DND-41 (cell line): Measurements from ENCODE around the gene PFDN2.

ENCODE experiments used
- ATAC-seq: fragments of 200-7000 bp; cut with Tn5 transposase; 3 replicates; pipeline ENCODE4 v1.9.1; 2021; ENCODE audit warnings: low read depth; ENCODE audit not compliant: insufficient read depth
- DNase-seq: peaks from one replicate; pipeline ENCODE4 v3.0.0-alpha.2; 2020
- H2AFZ ChIP-seq: 2 replicates; pipeline ENCODE4 v1.6.0; 2012; ENCODE audit warnings: low read depth, low read length
- H3K27ac ChIP-seq: 2 replicates; pipeline ENCODE4 v1.5.1; 2012; ENCODE audit warnings: low read length, inconsistent platforms
- H3K27me3 ChIP-seq: fragments of 200-600 bp; sonication (generic); 2 replicates; pipeline ENCODE4 v1.6.0; 2012; ENCODE audit warnings: low read length, mild to moderate bottlenecking, inconsistent platforms; ENCODE audit not compliant: insufficient read depth, poor library complexity
- H3K36me3 ChIP-seq: 2 replicates; pipeline ENCODE4 v1.5.1; 2012; ENCODE audit warnings: low read length, inconsistent platforms; ENCODE audit not compliant: insufficient read depth
- H3K4me1 ChIP-seq: 2 replicates; pipeline ENCODE4 v1.5.1; 2012; ENCODE audit warnings: mild to moderate bottlenecking, low read length; ENCODE audit not compliant: insufficient read depth
- H3K4me2 ChIP-seq: 2 replicates; pipeline ENCODE4 v1.6.0; 2012; ENCODE audit warnings: mild to moderate bottlenecking, moderate library complexity, low read length, inconsistent platforms; ENCODE audit not compliant: insufficient read depth
- H3K4me3 ChIP-seq, 2 experiments: fragments of 200-600 bp in 1 of 2; shearing (Covaris generic) in 1 of 2; 2 replicates each; pipeline ENCODE4 v1.5.1; 2012 to 2016; ENCODE audit warnings: inconsistent platforms in 2 of 2, low read length in 2 of 2, mild to moderate bottlenecking in 2 of 2, low read depth in 1 of 2, moderate library complexity in 1 of 2
- H3K79me2 ChIP-seq: 2 replicates; pipeline ENCODE4 v1.6.0; 2012; ENCODE audit warnings: low read length, inconsistent platforms; ENCODE audit not compliant: insufficient read depth
- H3K9ac ChIP-seq: 2 replicates; pipeline ENCODE4 v1.6.0; 2012; ENCODE audit warnings: low read depth, mild to moderate bottlenecking, inconsistent platforms, low read length, moderate library complexity
- H3K9me3 ChIP-seq: 2 replicates; pipeline ENCODE4 v1.5.1; 2012; ENCODE audit warnings: low read length, moderate library complexity, mild to moderate bottlenecking, inconsistent platforms; ENCODE audit not compliant: insufficient read depth, severe bottlenecking
- H4K20me1 ChIP-seq: 2 replicates; pipeline ENCODE4 v1.6.0; 2012; ENCODE audit warnings: low read length; ENCODE audit not compliant: insufficient read depth
- CTCF ChIP-seq: IDR thresholded peaks from 2 replicates; pipeline ENCODE4 v1.5.1; 2012; ENCODE audit warnings: borderline replicate concordance, low read length, moderate library complexity, mild to moderate bottlenecking; ENCODE audit not compliant: poor library complexity, severe bottlenecking; ENCODE audit errors: extremely low read depth
- EZH2 ChIP-seq: IDR thresholded peaks from 3 replicates; pipeline ENCODE4 v1.6.1; 2012; ENCODE audit warnings: borderline replicate concordance, low read depth, mild to moderate bottlenecking, moderate library complexity, low read length, inconsistent platforms; ENCODE audit not compliant: severe bottlenecking

Gene PFDN2

GRCh38 chr1:161085165-161085564 lies 32.7 kb downstream of the PFDN2 start:
- no peaks in the 10 kb centered on the region for H3K79me2 ChIP-seq
- no peak for ATAC-seq
- no peak for TF ChIP-seq EZH2
- TF ChIP-seq CTCF: no peak
- DNase-seq: no peak
- H4K20me1 ChIP-seq: no peaks in the 10 kb centered on the region
- no peak overlapping the region for H2AFZ ChIP-seq
- H3K4me2 ChIP-seq: no peak overlapping the region
- H3K9me3 ChIP-seq: no peaks in the 10 kb centered on the region
- H3K27me3 ChIP-seq: no peaks in the 10 kb centered on the region
- no peaks in the 10 kb centered on the region for H3K4me1 ChIP-seq
- no peak overlapping the region for H3K9ac ChIP-seq
- no peak overlapping the region for H3K4me3 ChIP-seq
- H3K36me3 ChIP-seq: no peaks in the 10 kb centered on the region
- no peak overlapping the region for H3K27ac ChIP-seq

GRCh38 chr1:161084597-161084988 lies 33.2 kb downstream of the PFDN2 start:
- no peaks in the 10 kb centered on the region for H3K36me3 ChIP-seq
- H3K27me3 ChIP-seq: no peaks in the 10 kb centered on the region
- DNase-seq (no peak), ATAC-seq (no peak)
- no peaks in the 10 kb centered on the region for H3K79me2 ChIP-seq
- H4K20me1 ChIP-seq: no peaks in the 10 kb centered on the region
- no peak overlapping the region for H3K27ac ChIP-seq
- H3K4me3 ChIP-seq: no peak overlapping the region
- H3K4me1 ChIP-seq: no peaks in the 10 kb centered on the region
- H3K4me2 ChIP-seq: no peak overlapping the region
- no peak for TF ChIP-seq EZH2
- TF ChIP-seq CTCF: no peak
- H3K9ac ChIP-seq: no peak overlapping the region
- no peak overlapping the region for H2AFZ ChIP-seq
- H3K9me3 ChIP-seq: no peaks in the 10 kb centered on the region

- ATAC-seq (no peak), DNase-seq (no peak)
- H3K9me3 ChIP-seq: no peaks in the 10 kb centered on the region
- H3K4me2 ChIP-seq: no peak overlapping the region
- no peak overlapping the region for H3K27ac ChIP-seq
- H4K20me1 ChIP-seq: no peaks in the 10 kb centered on the region
- no peak overlapping the region for H3K4me3 ChIP-seq
- TF ChIP-seq EZH2 (no peak), CTCF (no peak)
- H3K9ac ChIP-seq: no peak overlapping the region
- H2AFZ ChIP-seq: no peak overlapping the region
- no peaks in the 10 kb centered on the region for H3K4me1 ChIP-seq
- H3K79me2 ChIP-seq: no peaks in the 10 kb centered on the region
- no peaks in the 10 kb centered on the region for H3K36me3 ChIP-seq
- no peaks in the 10 kb centered on the region for H3K27me3 ChIP-seq
Observed at GRCh38 chr1:161083748-161084596, 33.9 kb downstream of the PFDN2 start.
